ENCODE results near the gene SAMHD1. TPM values are rescaled to one million over a fixed set of nuclear protein-coding genes. Genes with fewer than 3 reads are reported as not detected.

The SAMHD1 gene
- total RNA-seq, result 40.1 and 75.0 TPM in 2 replicates

GRCh38 chr20:36951198-36951978 lies at the start of gene SAMHD1:
Gene SAMHD1 (minus strand): TSS chr20:36951708. CDS start chr20:36951643, 65 bp downstream.

GRCh38 chr20:36875702-36876472 lies 75.6 kb downstream of the SAMHD1 start, which contains the start of gene TLDC2:
Gene TLDC2 (plus strand): TSS chr20:36876138. CDS start chr20:36876175, 37 bp downstream.

Other genes with a start within 250 kb of the SAMHD1 start
- gene NDRG3, start 205.6 kb downstream of the SAMHD1 start, total RNA-seq, result 15.1 and 19.7 TPM in 2 replicates
- 12.5 and 22.5 TPM in 2 replicates for gene DSN1, start 177.9 kb downstream of the SAMHD1 start, total RNA-seq
- not detected in 2 replicates for gene TLDC2, start 75.6 kb downstream of the SAMHD1 start, total RNA-seq
- 8.8 and 21.3 TPM in 2 replicates for gene RBL1, start 144.3 kb upstream of the SAMHD1 start, total RNA-seq
- 234 and 252 TPM in 2 replicates for gene RPN2, start 227.6 kb upstream of the SAMHD1 start, total RNA-seq
- gene MROH8, start 227.8 kb upstream of the SAMHD1 start, total RNA-seq, result 0.59 and 1.5 TPM in 2 replicates

Data from subcutaneous preadipocyte (primary cell).